Stimulated activated CD8-positive, alpha-beta memory T cell treated with anti-CD3 and anti-CD28 coated beads, Interleukin-12 subunit alpha, Interleukin-12 subunit beta, amount 100 ng/mL, for 4 hours (primary cell): ENCODE measurements around the gene IGSF21.

Source experiments
- DNase-seq: peaks from one replicate; pipeline ENCODE4 v3.0.0-alpha.2; 2020; ENCODE audit warnings: low read depth

Gene IGSF21

DNA sequence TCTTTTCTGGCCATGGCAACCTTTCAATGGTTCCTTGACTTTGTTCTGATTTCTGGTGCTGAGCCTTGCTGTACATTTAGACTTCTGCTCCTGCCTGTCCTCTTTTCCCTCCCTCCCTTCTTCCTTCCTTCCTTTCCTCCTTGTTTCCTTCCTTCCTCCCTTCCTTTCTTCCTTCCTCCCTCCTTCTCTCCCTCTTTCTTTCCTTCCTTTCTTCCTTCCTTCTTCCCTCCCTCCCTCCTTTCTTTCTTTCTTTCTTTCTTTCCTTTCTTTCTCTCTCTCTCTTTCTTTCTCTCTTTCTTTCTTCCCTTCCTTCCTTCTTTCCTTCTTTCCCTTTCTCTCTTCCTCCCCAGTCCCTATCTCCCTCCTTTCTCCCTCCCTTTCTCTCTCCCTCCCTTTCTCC lies 10.4 kb upstream of the IGSF21 start:
- DNase-seq = no peak

DNA sequence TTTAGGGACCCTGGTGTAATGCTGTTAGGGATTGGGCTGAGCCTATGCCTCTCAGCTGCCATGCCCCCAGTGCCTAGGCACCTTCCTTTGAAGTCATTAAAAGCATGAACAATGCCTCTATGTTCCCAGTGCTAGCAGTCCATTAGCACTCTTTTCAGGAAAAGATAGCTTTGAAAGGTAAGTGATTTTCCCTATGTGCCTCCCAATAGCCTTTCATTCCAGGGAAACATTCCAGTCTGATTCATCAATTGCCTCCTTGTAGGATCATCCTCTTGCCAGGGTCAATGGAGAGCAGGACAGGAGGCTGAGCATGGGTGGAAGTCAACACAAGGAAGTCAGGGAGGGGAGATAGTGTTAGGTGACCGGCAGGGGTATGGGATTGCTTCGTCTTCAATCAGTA lies 8.6 kb upstream of the IGSF21 start:
- DNase-seq = no peak

DNA sequence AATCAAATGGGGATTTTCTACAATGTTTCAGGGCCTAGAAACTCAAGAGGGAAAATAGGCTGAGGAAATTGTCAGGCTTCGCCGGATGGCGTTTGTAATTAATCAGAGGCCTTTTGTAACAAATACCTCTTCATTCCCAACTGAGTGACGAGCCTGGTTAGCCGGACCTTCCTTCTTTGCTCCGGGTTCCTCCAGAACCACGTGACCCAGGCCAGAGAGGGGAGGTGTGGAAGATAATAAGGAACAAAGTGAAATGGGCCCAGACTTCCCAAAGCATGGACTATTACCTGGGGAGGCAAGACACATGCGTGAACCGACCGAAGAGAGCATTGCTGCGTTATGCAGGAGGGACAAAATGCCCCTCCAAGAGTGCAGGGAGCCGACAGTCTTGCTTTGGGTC lies 7.5 kb upstream of the IGSF21 start:
- DNase-seq = no peak

DNA sequence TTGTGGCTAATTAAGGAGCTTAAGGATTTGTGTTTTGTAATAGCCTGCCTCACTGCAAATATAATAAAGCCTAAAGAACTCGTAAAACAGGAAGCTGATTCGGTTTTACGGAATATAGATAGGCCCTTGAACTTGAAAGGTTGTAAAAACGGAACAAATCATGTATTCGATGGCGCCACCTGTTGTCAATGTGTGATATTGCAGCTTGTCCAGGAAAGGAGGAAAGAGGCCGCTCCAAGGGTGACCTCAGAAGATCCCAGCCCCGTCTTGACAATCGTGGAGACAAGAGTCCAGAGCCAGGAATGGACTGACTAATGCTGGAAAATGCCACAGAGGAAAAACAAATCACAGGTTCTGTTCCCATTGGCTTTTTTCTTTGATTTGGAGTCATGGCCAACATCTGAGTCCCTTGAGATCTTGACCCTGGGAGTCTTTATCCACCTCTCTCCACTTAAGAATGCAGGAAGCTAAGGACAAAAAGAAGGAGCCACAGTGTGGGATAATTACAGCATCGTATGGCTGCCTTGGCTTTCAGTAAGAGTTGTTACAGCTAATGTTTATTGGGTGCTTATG lies 7.0 kb upstream of the IGSF21 start:
- DNase-seq = no peak

DNA sequence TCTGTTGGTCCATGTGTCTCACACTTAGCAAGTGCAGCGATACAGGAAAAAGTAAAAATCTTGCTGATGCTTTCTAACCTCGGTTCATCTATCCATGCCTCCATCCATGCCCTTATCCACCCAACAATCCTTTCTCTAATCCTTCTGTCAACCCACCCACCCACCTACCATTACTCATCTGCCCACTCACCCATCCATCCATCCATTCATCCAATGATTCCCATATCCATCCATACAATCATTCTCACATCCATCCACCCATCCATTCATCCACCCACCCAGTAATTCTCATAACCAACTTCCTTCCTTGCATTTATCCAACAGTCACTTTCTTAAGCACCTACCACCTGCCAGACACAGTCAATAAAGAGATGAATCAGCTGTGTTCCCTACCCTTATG lies 6.1 kb upstream of the IGSF21 start:
- no peak for DNase-seq

DNA sequence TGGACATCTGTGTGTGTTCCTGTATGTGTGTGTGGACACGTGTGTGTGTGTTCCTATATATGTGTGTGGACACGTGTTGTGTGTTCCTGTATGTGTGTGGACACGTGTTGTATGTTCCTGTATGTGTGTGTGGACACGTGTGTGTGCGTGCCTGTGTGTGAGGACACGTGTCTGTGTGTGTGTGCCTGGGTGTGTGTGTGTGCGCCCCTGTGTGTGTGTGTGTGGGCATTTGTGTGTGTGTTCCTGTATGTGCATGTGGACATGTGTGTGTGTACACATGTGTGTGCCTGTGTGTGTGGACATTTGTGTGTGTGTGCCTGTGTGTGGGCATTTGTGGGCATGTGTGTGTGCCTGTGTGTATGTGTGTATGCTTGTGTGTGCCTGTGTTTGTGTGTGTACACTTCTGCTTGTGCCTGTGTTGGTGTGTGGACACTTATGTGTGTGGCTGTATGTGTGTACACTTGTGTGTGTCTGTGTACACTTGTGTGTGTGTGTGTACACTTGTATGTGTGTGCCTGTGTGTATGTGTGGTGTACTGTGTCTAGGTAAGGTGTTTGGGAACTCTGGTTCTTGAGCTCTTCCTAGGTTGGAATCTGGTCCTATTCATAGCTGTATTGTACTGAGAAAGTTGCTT lies 3.7 kb upstream of the IGSF21 start:
- DNase-seq = no peak

DNA sequence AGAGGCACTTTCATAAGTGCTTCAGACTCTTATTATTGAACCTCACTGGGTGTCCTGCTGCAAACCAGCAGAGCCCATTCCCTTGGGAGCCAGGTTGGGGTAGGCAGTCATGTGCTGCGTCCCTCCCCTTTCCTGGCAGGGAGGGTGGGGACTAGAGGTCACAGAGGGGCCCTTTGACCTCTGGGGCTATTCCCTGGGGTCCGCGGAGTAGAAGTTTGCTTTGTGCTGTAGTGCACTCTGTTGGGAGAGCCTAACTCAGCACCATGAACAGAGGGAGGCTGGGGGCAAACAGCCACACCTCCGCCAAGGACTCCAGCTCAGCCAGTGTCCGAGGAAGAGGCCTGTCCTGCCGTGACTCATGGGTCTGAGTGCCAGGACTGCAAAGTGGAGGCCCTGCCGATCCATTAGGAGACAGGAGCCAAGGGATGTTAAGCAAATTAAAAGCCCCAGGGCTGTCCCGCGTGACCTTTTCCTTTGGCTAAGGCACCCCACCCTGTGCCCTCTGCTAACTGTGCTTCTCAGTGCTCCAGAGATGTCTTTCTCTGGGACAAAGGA lies 3.0 kb upstream of the IGSF21 start:
- no peak for DNase-seq

DNA sequence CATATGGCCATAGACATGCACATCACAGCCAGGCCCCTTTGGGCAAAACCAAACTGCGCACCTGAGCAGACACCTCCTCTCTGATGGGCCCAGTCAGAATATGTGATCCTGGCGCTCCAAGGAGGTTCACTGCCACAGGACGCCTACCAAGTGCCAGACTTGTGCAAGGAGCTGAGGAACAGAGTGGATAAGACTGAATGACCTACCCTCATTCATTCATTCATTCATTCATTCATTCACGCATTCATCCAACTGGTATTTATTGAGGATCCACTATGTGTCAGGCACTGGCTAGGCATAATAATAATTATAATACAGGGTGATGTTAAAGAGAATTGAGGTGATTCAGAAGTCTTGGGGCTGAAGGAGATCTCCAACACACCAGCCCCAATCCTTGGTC lies 2.4 kb upstream of the IGSF21 start:
- no peak for DNase-seq

DNA sequence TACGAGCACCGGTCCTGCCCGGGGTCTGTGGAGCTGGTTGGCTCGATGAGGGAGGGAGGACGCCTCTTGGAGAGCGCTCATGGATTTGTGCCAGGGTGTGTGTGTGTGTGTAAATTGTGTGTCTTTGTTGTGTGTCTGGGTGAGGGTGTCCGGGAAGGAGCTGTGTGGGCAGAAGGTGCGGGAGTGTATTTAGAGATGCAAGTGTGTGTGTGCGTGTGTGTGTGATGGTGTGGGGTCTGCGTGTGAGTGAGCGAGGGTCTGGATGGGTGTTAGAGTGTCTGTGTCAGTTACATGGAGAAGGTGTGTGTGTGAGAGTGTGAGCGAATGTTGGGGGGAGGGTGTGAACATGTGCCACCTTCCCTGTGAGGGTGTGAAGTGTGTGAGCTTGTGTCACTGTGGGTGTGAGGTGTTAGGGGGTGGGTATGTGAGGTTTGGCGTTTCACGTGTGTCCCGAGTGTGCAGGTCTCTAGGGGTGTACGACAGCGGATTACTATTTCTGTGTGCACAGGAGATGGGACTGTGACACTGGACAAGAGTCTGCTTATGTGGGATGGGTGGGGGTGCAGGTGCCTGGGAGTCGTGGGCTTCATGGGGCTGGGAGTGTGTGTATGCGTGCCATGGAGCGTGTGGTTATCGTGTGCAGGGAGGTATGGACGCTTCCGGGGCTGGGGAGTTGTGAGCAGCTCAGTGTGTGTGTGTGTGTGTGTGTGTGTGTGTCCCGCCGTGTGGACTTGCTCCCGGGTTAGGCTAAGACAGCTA lies 880 bp downstream of the IGSF21 start:
- no peak for DNase-seq

DNA sequence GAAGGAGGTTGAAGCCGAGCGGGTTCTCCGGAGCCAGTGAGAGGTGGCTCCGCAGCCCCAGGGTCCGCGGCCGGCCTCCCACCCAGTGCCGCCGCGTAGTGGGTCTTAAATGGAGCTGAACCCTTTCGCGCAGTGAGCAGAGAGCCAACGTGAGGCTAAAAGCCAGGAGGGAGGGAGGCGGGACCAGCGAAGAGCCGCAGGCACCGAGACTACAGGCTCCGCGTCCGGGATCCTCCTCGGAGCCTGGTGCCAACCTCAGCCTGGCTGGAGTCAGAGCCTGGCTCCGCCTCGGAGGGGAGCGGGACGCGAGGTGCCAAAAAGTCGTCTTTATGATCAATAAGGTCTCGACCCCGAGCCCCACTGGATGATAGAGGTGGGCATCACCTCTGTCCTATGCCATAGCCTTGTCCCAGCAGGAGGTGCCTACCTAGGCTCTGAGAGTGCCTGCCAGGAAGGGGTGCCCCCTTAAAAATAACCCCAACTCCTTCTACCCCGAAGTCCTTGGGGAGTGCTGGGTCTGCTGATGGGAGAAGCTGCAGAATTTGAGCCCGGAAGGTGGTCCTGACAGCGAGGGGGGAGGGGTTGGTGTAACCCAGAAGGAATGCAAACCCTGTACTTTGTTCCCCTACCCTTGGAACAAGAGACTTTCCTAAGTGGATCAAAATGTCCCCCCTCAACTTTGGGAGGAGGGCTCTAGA lies 1.6 kb downstream of the IGSF21 start:
- DNase-seq = no peak

DNA sequence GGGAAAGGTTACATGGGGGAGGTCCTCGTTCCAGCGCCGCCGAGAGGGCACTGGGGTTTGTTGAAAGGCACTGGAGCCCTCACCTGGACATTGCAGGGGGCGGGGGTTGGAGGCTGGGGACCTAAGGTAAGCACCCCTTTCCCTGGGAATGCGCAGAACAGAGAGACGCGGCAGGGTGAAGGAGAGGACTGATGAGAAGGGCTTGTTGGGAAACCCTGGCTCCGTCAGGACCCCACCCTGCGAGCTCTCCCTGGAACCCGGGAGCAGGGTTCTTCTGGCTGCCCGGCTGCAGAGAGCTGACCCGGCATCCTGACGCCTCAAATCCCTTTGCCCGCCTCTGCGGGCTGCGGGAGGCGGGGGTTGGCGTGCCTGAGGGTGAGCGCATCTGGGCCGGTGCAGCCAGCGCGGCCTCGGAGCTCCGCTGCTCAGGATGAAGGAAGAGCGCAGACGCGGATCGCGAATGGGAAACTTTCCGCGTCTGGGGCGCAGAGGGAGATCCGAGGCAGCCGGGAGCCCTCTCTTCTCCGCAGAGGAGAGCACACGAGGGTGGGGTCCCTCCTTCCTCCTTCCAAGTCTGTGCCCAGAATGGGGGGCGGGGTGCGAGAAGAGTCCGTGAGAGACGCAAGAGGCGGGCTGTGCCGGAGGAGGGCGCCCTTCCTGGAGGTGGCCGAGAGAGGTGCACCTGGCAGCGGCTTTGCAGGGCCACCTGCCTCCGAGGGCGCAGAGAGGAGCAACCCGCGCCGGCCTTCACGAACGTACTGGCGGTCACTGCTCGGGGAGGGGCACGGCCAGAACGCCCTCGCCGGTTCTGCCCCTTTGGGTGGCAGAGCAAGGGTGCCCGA lies 2.4 kb downstream of the IGSF21 start:
- DNase-seq = no peak

DNA sequence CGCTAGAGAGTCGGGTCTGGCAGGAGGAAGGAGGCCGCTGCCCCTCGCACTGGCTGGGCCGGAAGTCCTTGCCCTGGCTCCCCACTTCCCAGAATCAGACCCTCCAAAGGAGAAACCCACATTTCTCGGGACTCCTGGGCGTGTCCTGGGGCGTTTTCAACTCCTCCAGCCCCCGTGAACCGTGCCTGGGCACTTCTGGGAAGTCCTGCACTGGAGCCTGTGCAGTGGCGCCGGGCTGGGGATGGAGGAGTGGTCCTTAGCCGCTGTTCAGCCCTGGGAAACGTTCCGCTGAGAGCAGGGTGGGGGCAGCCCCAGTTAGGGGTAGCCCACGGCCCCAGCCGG lies 3.0 kb downstream of the IGSF21 start:
- DNase-seq = no peak

DNA sequence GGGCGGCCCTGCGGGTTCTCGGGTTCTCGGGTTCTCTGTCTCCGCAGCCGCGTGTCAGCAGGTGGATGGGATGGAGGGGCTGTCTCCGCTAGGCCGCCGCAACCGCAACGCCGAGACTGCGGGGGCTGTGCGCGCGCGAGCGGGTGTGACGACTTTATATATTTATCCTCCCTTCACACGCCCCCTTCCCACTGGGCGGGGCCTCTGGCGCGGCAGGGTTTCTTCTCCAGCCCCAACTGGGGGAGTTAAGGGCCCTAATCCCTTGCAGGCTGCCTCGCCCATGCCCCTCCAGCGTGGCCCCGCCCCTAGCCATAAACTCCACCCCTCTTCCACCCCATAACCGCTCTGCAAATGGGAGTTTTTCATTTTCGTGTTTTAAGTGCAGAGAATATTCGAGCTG lies 3.4 kb downstream of the IGSF21 start:
- no peak for DNase-seq

DNA sequence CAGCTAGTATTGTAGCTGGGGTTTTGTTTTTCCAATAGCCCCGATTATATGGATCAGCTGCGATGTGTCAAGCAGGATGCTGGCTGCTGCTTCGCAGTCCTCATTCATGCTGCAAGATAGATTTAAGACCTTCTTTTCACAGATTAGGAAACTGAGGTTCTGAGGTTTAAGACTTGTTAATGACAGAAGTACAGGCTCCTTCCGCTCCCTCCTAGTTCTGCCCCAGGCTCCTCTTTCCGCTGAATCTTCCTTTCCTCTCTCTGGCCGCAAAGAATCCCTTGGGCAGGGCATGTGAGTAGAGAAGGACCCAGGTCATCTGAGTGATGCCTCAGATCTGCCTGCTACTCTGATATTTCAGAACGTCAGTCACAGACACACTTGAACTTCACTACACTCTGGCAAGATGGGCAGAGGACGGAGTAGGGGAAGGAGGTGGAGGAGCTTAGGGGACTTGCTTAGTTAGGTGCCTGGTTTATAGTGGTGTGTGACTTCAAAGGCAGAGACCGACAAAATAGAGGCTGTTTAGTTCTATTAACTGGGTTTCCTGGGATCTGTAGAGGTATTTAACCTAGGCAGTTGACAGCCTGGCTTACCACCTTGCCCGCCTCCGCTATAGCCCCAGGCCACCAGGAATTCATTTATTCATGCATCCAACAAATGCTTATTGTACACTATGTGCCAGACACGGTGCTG lies 4.2 kb downstream of the IGSF21 start:
- no peak for DNase-seq

DNA sequence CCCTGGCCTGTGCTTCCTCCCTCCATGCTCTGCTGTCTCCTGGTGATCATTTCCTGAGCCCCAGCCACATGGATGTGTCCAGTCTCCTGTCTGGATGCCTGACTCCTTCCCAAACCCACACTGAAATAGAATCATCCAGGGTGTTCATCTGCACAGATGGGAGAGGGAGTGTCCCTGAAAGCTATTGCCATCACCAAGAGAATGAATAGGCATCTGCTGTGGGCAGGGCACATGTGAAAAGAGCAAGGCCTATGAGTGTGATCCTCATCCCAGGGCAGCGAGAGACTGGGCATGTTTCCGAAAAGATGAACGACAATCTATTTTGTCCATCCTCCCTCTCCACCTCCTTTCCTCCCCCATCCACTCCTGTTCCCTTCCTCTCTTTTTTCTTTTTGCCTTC lies 5.0 kb downstream of the IGSF21 start:
- DNase-seq = no peak

DNA sequence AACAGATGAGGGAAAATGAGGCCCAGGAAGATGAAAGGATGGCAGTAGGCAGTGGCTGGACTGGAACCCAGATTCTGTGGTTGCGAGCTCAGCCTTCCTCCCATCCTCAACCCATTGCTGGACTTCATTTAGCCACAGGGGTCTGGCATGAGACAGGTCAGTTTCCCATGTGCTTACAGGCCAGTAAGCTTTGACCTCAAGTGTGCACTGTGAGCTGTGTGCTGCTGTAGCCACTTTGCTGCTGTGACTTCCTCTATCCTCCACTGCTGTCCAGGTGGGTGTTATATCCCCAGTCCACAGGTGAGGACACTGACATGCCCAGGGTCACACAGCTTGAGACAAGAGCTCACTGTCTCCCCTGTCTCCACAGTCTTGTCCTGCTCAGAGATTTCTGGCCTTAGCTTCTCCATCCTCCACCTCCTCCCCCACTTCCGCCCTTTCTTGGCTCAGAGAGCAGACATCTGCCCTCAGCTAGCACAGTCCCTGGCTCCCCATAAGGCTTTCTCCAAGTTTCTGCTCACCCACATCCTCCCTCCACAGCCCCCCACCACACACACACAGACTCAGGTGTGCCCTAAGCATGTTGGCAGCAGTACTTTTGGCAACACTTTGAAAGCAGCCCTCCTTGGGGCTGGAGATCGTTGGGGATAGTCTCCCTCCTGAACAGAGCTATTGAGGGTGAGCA lies 7.3 kb downstream of the IGSF21 start:
- DNase-seq = no peak

DNA sequence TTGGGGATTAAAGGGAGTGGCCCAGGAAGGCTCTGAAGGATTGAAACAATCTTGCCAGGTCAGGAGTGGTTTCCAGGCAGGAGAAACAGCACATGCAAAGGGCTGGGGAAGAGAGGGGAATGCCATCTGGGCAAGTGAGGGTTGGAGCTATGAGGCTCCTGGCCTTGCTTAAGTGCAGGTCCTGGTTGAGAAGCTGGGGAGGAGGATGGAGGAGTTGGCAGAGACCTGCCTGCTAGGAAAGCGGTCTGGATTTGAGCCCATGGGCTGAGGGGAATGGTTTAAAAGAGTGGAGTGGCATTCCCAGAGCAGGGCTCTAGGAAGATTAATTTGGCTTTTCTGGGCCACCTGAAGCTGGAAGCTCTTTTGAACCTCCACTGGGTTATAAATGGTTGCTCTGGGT lies 9.2 kb downstream of the IGSF21 start:
- DNase-seq = no peak

DNA sequence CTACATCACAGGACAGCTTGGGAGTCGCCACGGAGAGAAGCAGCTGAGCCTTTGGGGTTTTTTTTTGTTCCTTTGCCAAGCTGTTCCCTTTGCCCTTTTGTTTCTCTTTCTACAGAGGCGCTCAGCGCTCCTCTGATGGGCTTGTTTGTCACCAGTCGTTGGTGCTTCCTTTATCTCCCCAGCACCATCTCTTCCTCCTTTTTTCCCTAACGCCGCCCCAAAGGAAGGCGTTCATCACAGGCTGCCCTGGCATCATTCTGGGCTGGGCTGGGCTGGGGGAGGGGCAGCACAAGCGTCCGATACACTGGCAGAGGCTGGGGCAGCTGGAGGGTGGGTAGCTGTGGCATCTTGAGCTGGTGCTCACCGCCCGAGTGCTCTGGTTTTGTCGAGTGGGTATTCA lies 10.5 kb downstream of the IGSF21 start:
- DNase-seq = no peak

DNA sequence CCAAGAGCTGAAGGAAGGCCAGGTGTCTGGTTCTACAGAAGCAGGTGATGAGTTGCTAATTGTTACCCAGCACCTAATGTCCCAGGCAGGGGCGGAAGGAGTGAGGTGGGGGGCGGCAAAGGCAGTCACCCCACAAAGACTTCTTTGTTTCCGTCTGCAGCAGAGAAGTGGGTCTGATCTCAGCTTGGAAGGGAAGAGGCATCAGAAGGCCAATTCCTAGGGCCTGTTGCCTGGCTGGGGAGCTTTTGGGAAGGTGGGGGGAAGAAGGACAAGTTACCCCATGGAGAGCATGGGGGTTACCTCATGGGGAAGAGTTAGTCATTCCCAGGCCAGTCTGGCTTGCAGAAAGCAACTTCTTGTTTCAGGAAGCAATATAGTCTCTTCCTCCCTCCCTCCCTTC lies 10.9 kb downstream of the IGSF21 start:
- no peak for DNase-seq

DNA sequence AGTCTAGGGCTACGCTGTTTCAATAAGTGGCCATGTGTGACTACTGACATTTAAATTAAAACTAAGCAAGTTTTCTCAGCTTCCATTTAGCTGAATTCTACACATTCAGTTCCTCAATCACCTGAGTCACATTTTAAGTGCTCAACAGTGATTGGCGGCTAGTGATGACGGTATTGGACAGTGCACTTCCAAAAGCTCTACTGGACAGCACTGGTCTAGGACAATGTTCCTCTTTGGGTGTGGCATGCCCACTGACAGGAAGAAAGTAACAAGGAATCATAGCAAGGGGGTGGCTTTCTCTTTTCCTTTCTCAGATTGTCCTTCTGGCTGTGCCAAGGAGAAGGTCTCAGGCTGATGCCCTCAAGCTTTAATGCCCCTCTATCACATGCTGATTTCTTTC lies 11.7 kb downstream of the IGSF21 start:
- DNase-seq = no peak
